AG10803 (cell line): ENCODE data around the gene ZFHX2.

Experiments used
- DNase-seq: peaks from one replicate; pipeline ENCODE4 v3.0.0; 2010; ENCODE audit warnings: low read depth
- H3K4me3 ChIP-seq: 2 replicates; pipeline ENCODE4 v1.5.1; 2011; ENCODE audit warnings: mild to moderate bottlenecking, low read length, control low read depth
- CTCF ChIP-seq: conservative IDR thresholded peaks from 2 replicates; pipeline ENCODE4 v1.5.1; 2011; ENCODE audit warnings: mild to moderate bottlenecking, low read length, control low read depth, inconsistent platforms

Gene ZFHX2

GRCh38 chr14:23544511-23545447, 6.8 kb downstream of the ZFHX2 start:
- TF ChIP-seq CTCF, result no peak

GRCh38 chr14:23543403-23543802, 8.2 kb downstream of the ZFHX2 start:
- no peak for DNase-seq
- H3K4me3 ChIP-seq, result no peak overlapping the region
- TF ChIP-seq CTCF, result no peak

More at GRCh38 chr14:23544511-23545447, 6.8 kb downstream of the ZFHX2 start:
- no peak overlapping the region for H3K4me3 ChIP-seq
- no peak for DNase-seq

- no peak for TF ChIP-seq CTCF
- DNase-seq, result no peak
- H3K4me3 ChIP-seq, result no peak overlapping the region
Observed at GRCh38 chr14:23542261-23542660, 9.3 kb downstream of the ZFHX2 start.

- TF ChIP-seq CTCF, result no peak
Observed at GRCh38 chr14:23540141-23540469, 11.5 kb downstream of the ZFHX2 start.

GRCh38 chr14:23539248-23540140, 12.1 kb downstream of the ZFHX2 start:
- TF ChIP-seq CTCF, result peak; percentile 66
- no peak overlapping the region for H3K4me3 ChIP-seq
- DNase-seq, result no peak

More at GRCh38 chr14:23540141-23540469, 11.5 kb downstream of the ZFHX2 start:
- H3K4me3 ChIP-seq, result no peak overlapping the region
- DNase-seq, result no peak

GRCh38 chr14:23538785-23539184, 12.8 kb downstream of the ZFHX2 start:
- DNase-seq, result peak; percentile 16
- TF ChIP-seq CTCF, result no peak
- H3K4me3 ChIP-seq, result no peak overlapping the region
